PFSK-1 (cell line): ENCODE results near the gene PLIN5.

Source experiments
- FOXP2 ChIP-seq: optimal IDR thresholded peaks from 2 replicates; pipeline ENCODE3; 2011; ENCODE audit warnings: borderline replicate concordance, control low read depth, inconsistent platforms; ENCODE audit not compliant: insufficient read depth; ENCODE audit errors: extremely low read length, extremely low read depth
- POLR2AphosphoS5 ChIP-seq: IDR thresholded peaks from 2 replicates; pipeline ENCODE4 v1.6.1; 2012; ENCODE audit warnings: low read depth, mild to moderate bottlenecking, control low read depth, low read length, moderate library complexity
- SIN3A ChIP-seq: IDR thresholded peaks from 2 replicates; pipeline ENCODE4 v1.6.1; 2012; ENCODE audit warnings: mild to moderate bottlenecking, low read length, moderate library complexity, borderline replicate concordance; ENCODE audit not compliant: insufficient read depth
- TAF1 ChIP-seq: IDR thresholded peaks from 2 replicates; pipeline ENCODE4 v1.6.1; 2012; ENCODE audit warnings: low read length, control low read depth, borderline replicate concordance; ENCODE audit not compliant: insufficient read depth
- TF ChIP-seq, protein P1 (sequence below), 2 experiments: IDR thresholded peaks; 2 replicates each; pipeline versions ENCODE4 v1.6.1 to v1.8.0; 2011 to 2012; ENCODE audit warnings: low read depth in 2 of 2, low read length in 2 of 2, control low read depth in 1 of 2, inconsistent platforms in 1 of 2, mild to moderate bottlenecking in 1 of 2, moderate library complexity in 1 of 2; ENCODE audit not compliant: insufficient read depth in 1 of 2

The PLIN5 gene

DNA sequence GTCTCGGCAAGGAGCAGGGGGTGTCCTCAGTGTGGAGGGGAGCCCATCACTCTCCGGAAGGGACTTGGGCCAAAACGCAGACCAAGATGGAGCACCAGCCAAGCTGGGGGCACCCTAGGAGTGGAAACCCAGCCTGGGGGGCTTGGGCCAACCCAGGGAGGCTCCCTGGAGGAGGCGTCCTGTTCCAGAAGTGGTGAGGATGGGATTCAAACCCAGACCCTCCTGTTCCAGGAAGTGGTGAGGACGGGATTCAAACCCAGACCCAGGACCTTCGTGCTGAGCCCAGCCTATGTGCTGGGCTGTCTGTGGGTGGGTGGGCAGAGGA is 15.9 kb downstream of the PLIN5 start:
- no peak for TF ChIP-seq POLR2AphosphoS5
- TF ChIP-seq, protein P1, sequence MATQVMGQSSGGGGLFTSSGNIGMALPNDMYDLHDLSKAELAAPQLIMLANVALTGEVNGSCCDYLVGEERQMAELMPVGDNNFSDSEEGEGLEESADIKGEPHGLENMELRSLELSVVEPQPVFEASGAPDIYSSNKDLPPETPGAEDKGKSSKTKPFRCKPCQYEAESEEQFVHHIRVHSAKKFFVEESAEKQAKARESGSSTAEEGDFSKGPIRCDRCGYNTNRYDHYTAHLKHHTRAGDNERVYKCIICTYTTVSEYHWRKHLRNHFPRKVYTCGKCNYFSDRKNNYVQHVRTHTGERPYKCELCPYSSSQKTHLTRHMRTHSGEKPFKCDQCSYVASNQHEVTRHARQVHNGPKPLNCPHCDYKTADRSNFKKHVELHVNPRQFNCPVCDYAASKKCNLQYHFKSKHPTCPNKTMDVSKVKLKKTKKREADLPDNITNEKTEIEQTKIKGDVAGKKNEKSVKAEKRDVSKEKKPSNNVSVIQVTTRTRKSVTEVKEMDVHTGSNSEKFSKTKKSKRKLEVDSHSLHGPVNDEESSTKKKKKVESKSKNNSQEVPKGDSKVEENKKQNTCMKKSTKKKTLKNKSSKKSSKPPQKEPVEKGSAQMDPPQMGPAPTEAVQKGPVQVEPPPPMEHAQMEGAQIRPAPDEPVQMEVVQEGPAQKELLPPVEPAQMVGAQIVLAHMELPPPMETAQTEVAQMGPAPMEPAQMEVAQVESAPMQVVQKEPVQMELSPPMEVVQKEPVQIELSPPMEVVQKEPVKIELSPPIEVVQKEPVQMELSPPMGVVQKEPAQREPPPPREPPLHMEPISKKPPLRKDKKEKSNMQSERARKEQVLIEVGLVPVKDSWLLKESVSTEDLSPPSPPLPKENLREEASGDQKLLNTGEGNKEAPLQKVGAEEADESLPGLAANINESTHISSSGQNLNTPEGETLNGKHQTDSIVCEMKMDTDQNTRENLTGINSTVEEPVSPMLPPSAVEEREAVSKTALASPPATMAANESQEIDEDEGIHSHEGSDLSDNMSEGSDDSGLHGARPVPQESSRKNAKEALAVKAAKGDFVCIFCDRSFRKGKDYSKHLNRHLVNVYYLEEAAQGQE (IDR thresholded peaks at IDR 0.05; ENCODE audit: insufficient read depth in 1 of 2, low read depth in 2 of 2, low read length in 2 of 2), result no peak
- no peak for TF ChIP-seq FOXP2
- TF ChIP-seq SIN3A, result no peak
- no peak for TF ChIP-seq TAF1

DNA sequence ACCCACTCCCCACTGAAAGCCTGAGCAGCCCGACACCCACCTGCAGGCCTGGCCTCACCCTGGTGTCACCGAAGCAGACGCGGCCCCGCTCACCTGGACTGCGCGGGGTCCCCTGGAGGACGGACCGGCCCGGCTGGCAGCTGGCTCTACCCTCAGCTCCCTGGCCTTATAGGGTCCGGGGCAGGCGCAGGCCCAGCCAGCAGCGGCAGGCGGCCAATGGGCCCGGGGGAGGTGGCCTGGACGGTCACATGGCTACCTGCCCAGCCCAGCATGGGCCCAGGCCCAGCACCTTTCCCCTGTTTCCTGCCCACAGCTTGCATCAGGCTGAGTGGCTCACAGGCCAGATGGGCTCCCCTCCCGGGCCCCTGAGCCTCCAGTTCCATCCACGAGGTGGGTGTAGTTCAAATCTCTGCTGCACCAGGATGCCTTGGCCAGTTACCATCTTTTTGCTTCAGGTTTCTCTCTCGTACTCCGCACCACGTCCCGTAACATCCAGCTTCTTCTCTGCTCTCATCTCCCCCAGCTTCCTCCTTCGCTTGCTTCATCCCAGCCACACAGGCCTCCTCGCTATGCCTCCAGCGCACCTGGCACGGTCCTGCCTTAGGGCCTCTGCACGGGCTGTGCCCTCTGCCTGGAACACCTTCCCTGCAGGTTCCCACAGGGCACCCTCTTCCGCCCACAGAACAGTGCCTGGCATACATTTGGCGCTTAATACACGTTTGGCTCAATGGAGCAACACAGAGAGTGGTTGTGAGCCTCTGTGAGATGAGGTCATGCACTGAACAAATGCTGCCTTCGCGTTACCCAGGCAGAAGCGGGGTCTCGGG is 16.5 kb downstream of the PLIN5 start, which contains the start of gene PLIN4:
PLIN4 (minus strand) TSS at position 142 of the 827 bp plus-strand sequence. CDS start 214 bp downstream, outside the sequence.
- TF ChIP-seq POLR2AphosphoS5 (no peak), SIN3A (no peak), TAF1 (no peak), FOXP2 (no peak)
- TF ChIP-seq, protein P1 (IDR thresholded peaks at IDR 0.05; ENCODE audit: insufficient read depth in 1 of 2, low read depth in 2 of 2, low read length in 2 of 2), result no peak

DNA sequence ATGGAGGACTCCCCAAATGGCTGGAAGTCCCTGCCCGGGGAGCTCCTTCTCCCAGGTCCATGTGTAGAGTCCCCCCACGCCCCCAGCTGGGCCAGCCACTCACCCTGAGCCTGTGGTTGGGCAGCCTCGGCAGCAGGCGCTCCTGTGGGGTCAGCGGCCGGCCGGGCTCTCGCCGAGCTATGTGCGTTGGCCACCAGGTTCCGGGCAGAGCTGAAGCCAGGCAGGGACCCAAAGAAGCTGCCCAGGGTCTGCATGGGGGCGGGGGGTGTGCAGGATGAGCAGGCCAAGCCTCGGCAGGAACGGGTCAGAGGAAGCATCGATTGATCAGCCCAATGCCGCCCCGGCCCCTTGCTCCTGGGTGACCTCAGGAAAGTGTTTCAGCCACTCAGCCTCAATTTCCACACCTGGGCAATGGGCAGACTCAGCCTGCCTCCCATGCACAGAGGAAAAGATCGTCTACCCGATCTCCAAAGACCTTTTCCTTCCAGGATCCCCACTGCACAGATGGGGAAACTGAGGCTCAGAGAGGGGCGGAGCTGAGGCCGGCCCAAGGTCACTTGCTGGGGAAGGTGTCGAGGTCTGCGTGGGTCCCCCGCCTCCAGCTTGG is 17.5 kb downstream of the PLIN5 start:
- TF ChIP-seq, protein P1 (IDR thresholded peaks at IDR 0.05; ENCODE audit: insufficient read depth in 1 of 2, low read depth in 2 of 2, low read length in 2 of 2), result no peak
- no peak for TF ChIP-seq FOXP2
- TF ChIP-seq SIN3A, result no peak
- TF ChIP-seq POLR2AphosphoS5, result no peak
- TF ChIP-seq TAF1, result no peak

DNA sequence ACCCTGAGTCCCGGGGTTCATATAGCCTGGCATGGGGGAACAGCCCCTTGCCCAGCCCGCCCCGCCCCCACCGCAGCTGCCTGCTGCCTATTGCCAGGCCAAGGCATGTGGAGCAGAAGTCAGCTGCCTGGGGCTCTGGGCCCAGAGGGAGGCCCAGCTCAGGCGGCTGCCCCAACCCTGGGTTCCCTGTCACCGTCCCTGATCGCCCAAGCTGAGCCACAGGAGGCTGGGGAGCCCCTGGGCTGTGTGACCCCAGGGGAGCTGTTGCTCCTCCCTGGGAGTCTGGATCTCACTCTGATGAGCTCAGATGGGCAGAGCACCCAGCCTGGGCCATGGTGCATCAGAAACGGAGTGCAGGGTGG is 18.1 kb downstream of the PLIN5 start:
- TF ChIP-seq, protein P1 (IDR thresholded peaks at IDR 0.05; ENCODE audit: insufficient read depth in 1 of 2, low read depth in 2 of 2, low read length in 2 of 2), result no peak
- no peak for TF ChIP-seq SIN3A
- no peak for TF ChIP-seq TAF1
- no peak for TF ChIP-seq FOXP2
- no peak for TF ChIP-seq POLR2AphosphoS5
